Measurements from ENCODE around the gene FBRSL1.

DNA sequence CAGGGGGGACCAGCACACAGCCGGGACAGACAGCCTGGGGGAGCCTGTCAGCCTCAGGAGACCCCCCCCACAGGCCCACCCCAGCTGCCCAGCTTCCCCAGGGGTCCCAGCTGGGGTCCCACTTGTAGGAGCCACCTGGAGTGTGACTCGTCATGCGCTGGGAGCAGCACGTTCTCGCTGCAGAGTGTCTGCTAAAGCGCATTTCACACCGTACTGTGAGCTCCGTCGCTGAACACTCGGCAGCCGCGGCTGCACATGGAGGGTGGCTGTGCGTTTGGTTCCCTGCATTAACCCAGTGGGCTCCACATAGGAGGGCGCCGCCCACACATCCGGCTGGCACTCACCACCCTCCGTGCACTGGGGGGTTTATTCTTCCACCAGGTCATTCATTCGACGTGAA is 56.7 kb downstream of the FBRSL1 start:
- TF ChIP-seq CHD1 (IDR thresholded peaks at IDR 0.05; ENCODE audit: low read length) = no peak
- TF ChIP-seq, protein P1, sequence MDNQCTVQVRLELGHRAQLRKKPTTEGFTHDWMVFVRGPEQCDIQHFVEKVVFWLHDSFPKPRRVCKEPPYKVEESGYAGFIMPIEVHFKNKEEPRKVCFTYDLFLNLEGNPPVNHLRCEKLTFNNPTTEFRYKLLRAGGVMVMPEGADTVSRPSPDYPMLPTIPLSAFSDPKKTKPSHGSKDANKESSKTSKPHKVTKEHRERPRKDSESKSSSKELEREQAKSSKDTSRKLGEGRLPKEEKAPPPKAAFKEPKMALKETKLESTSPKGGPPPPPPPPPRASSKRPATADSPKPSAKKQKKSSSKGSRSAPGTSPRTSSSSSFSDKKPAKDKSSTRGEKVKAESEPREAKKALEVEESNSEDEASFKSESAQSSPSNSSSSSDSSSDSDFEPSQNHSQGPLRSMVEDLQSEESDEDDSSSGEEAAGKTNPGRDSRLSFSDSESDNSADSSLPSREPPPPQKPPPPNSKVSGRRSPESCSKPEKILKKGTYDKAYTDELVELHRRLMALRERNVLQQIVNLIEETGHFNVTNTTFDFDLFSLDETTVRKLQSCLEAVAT (IDR thresholded peaks at IDR 0.05) = no peak
- no peak for TF ChIP-seq TRIM24 (IDR thresholded peaks at IDR 0.05)
- no peak for TF ChIP-seq ZFP36 (IDR thresholded peaks at IDR 0.05; ENCODE audit: low read depth, low read length, partially characterized antibody)
- TF ChIP-seq ERF (CRISPR knock-in tag; IDR thresholded peaks at IDR 0.05) = no peak
- no peak for TF ChIP-seq KLF10 (CRISPR knock-in tag; IDR thresholded peaks at IDR 0.05)
- TF ChIP-seq MAFK (IDR thresholded peaks at IDR 0.05; ENCODE audit: low read length) = no peak
- TF ChIP-seq, protein P2, sequence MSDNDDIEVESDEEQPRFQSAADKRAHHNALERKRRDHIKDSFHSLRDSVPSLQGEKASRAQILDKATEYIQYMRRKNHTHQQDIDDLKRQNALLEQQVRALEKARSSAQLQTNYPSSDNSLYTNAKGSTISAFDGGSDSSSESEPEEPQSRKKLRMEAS (CRISPR knock-in tag; IDR thresholded peaks at IDR 0.05) = no peak
- no peak for TF ChIP-seq HNRNPLL (IDR thresholded peaks at IDR 0.05; ENCODE audit: low read depth, low read length, poor library complexity, severe bottlenecking)
- TF ChIP-seq, protein P3, sequence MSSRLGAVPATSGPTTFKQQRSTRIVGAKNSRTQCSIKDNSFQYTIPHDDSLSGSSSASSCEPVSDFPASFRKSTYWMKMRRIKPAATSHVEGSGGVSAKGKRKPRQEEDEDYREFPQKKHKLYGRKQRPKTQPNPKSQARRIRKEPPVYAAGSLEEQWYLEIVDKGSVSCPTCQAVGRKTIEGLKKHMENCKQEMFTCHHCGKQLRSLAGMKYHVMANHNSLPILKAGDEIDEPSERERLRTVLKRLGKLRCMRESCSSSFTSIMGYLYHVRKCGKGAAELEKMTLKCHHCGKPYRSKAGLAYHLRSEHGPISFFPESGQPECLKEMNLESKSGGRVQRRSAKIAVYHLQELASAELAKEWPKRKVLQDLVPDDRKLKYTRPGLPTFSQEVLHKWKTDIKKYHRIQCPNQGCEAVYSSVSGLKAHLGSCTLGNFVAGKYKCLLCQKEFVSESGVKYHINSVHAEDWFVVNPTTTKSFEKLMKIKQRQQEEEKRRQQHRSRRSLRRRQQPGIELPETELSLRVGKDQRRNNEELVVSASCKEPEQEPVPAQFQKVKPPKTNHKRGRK (tag; IDR thresholded peaks at IDR 0.05) = no peak
- no peak for TF ChIP-seq RAD21 (CRISPR knock-in tag; conservative IDR thresholded peaks at IDR 0.05 in 1 of 2, IDR thresholded peaks at IDR 0.05 in 1 of 2)
